Occipital lobe (tissue), 2 donors: ENCODE measurements around the gene CRTC2. TPM values are rescaled to one million over a fixed set of nuclear protein-coding genes. Genes with fewer than 3 reads are reported as not detected.
"Not testable (repeated sequence)": the region's sequence is repeated elsewhere in the genome, so short reads cannot be mapped to it uniquely, and the experiment has no call there.

Experiments used
- DNase-seq: peaks from one replicate; lab custom pipeline; 2025; lab: John Stamatoyannopoulos, UW
- total RNA-seq: library from RNA; depleted of rRNA; stranded (reverse); fragments of >200 nt; gene quantifications from one replicate; pipeline ENCODE4 v1.2.3, GENCODE V29; 2014

CRTC2 gene
- total RNA-seq, 1 donor from 2014 or later: 2.8 TPM

DNA sequence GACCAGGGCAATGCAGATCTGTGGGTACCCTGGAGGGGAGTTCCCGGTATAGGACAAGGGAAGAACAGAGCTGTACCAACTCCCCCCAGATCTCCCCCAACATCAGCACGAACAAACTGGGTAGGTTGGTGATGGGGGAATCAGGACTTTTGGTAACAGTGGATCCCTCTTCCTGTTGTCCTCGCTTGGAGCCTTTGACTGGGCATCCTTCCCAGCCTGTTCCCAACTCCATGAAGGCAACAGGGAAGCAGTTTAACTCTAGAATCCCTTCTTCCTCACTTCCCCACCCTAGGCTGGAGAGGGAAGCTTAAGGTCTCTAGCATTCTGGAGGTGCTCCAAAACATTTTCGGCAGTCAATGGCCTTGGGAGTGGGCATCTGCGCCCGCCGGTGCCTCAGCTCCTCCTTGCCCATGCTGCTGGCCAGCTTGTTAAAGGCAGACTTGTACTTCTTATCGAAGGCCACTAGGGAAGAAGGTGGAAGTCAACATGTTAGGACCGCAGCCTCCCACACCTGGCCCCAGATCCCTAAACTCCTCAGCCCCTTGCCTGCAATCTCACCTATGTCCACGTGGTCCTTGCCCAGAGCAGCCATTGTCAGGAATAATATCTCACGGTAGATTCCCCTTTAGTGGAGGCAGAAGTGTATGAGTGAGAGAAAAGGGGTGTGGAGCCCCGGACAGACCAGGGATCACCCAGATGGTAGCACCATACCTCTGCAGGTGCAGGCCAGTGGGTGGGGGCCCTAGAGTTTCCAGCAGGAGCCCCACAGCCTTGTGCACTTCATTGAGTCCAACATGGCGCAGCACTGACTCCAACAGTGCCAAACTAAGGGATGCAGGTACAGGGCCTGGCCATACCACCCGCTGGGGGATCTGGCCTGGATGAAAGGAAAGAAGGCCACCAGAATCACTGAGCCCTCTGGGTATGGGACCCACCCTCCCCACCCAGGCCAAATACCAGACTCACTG lies 28.1 kb downstream of the CRTC2 start:
- no peak for DNase-seq

DNA sequence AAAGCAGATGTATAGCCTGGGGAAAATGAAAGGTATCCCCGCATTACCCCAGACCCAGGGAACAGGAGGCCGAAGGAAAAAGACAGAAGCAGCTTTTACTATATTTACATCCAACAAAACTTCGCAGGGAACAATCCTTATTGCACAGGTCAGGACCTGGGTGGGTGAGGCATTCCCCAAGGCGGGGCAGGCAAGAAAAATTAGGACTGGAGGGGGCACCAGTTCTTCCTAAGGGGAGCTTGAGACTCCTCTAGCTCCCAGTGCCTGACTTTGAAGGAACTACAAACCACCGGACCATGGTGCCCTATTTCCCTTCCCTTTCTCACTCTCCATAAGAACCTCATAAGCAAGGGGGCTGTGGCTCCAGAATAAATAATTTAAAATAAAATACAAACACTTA lies 29.0 kb downstream of the CRTC2 start:
- DNase-seq: no peak

DNA sequence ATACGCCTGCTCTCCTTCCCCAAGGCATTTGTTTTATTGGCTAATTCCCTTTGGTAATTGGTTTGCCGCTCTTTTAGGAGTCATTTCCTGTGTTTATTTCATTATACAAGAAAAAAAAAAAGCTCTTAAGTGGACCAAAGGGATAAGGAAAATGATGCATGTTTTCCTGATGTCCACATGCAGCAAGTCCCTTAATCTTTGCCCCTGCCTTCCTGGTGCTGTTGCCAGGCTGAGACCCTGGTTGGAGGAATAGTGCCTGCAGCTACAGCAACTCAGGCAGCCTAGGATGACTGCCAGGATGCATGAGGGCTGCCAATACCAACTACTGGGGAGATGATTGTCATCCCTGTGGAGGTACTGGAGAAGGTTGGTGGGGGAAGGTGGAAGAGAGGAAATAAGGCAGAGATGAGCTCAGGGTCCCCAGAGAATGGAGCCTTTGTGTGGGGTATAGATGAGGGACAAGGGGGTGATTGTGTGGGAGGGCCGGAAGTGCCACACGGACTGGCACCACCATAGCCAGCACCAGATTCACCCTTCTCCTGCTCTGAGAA lies 29.5 kb downstream of the CRTC2 start:
- peak; percentile 44 for DNase-seq

DNA sequence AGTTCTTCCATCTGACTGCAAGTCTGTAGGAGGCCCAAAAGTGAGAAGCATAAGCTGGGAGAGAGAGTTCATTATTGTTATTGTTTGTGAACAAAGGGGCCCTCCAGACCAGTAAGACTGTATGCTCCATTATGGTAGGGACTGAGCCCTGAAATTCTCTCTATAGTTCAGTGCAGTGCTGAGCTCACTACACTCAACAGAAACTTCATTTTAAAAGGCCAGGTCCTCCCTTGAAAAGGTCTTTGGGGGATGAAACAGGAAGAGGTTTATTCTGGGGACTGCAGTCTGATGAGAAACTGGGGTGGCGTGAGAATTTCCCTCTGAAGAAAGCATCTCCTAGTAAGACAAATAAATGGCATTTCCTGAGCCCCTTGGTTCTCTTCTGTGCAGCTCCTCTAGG lies 30.2 kb downstream of the CRTC2 start:
- no peak for DNase-seq

DNA sequence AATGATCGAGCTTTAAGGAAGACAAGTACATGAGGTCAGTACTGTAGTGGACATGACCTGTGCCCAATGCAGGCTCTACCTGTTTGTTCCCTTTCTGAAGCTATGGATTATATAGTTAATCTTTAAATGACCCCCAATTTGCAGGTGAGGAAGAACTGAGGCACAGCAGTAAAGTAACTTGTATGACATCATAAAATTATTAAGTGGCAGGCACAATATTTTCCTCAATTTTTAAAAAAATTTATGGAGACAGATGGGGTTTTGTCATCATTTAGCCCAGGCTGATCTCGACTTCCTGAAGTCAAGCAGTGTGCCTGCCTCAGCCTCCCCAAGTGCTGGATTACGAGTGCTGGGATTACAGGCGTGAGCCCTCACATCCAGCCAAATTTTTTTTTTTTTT lies 32.0 kb downstream of the CRTC2 start:
- DNase-seq: no peak

DNA sequence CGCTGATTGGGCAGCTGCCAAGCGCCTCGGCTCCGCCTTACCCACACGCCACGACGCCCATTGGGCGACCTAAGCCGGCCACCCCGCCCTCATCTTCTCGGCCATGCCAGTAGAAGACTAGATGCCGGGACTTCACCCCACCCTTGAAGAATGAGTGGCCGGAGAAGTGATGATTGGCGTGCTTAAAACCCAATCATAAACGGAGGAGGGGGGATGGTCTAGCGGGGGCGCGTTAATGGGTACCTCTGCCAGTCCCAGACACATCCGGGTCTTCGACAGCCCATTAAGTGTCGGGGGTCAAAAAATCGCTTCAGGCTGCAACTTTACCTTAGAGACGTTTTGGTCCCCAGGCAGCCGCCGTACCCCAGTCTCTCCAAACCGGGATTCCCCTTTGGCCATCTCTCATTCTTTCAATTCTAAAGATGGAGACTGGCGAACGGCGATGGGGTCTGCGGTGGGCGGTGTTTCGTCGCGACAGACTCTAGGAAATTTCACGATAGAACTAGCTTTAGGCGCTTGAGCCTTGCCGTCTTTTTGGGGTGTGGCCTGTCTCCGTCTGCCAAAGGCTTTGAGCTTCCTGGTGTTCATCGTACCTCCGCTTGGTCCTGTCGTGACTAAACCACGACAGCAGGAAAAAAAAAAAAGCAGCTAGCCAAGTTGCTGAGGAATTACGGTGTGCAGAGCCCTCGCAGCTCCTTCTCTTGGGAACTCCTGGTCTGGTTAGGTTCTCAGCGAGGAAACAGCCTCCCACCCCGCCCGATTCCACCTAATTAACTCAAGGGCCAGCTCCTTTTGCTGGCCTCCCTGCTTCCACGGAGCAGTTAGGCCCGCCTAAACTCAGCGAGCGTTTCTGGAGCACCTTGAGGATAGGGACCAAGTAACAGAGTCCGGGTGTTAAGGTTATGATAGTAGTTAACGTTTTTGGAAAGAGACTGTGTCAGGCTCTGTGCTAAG lies 35.2 kb downstream of the CRTC2 start, which contains the start of gene GATAD2B:
TSS of gene GATAD2B (minus strand) at position 1 of the 954 bp plus-strand sequence. CDS start 94,625 bp downstream, outside the sequence.
- peak; percentile 98 for DNase-seq

DNA sequence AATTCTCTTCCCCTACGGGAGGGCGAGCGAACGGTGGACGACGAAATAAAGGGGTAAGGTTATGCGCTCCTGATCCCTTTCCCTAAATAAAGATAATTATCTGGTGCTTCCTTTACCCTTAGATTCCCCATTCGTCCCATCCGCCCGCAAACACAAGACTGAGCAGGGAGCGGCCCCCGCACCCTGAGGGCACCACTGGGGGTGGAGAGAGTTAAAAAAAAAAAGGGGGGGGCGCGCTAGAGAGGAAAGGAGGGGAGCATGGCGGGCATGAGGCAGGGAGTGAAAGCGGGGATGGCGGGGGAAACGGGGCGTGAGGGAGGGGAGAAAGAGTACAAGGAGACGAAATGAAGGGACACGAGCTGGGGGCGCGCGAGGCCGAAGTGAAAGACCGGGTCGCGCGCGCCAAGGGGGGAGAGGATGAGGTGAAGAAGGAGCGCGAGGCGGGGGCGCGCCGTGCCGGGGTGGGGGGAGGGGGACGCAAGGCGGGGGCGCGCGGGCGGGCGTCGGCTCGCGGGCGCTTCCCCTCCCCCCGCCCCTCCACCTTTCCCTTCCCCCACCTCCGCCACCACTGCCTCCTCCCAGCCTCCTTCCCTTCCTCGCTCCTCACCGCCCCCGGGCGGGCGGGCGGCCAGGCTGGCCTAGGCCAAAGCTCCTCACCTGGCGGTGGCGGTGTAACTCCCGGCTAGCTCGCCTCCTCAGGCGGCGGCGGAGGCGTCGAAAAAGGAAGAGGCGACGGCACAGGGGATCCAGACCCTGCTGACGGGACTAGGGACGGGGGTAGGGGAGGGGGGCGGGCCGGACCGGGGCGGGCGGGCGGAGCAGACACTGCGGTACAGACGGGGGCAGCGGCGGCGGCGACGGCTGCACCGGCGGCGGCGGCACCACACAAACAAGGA lies 36.1 kb downstream of the CRTC2 start:
- peak; percentile 74 for DNase-seq

DNA sequence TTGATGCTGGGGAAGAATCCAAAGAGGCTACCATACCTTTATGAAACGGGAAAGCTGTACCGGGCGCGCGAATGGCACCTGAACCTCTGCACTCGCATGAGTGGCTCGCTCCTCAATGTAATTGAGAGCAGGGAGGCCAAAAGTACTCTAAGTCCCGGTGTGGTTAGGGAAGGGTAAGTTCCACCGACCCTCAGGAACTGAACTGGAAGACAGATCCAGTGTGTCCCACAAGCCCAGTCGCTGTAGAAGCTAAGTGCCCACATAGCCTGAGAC lies 36.7 kb downstream of the CRTC2 start:
- no peak for DNase-seq

DNA sequence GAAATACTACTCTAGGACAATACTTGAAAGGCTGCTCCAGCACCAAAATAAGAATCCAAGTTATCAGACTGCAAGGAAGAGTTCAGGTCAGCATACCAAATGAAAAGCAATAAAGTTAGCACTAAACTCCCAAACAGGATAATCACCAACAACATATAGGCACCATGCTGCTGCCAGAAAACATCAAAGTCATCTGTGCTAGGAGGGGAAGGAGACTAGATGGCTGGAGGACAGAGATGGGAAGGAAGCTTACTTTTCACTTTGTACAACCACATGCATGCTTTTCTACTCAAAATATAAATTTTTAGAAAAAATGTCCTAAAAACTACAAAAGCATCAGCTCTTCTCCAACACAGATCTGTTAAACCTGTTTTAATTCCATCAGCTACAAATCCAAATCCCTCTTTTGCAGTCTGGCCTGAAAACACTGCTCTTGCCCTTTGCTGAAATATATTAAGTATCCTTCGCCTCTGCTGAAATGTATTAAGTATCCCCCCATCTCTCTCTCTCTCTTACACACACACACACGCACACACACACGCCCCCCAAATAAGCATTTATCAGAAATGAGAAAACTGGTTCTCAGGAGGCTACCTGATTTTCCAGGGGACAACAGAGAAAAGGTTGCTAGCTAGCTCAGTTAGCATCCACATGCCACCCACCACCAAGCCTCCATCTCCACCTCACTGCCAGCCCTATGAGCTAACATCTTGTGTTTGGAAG lies 37.2 kb downstream of the CRTC2 start:
- no peak for DNase-seq

DNA sequence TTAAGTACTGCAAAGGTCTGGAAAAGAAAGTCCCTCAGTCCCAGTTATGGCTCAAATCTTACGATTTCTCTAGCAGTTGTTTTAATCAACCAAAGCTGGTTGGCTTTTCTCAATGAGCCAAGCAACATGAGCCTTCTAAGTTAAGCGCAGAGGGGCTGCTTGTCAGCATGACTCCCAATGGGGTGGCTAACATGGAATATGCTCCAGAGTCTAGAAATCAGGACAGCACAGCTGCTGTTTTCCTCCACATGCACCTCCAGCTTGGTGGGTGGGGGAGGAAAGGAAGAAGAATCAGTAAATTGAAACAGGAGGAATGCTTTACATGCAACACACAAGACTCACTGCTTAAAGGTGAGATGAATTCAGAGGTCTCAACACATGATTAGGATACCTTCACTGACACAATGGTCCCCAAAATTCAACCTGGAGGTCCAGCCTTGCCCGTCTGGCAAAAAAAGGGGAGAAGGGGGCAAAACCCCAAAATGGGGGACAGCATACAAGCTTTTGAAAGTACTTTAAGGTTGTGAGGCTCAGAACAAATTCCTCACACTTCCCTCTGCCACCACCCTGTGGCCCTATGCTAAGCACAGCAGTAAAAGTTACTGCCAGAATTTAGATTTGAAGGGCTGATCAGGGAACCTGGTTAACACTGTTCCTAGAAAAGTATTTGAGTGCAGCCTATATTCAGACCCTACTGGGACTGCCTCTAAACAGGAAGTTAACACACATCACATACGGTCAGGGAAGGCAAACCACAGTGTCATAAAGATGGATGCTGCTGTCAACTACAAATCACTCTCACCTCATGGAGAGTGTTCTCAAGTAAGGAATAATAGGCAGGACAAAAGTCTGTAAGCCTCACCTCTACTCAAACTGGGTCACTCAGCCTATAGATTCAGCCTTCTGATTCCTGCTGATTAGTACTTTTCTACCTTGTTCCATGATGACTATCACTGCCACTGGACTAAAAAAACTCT lies 38.2 kb downstream of the CRTC2 start:
- DNase-seq: no peak

DNA sequence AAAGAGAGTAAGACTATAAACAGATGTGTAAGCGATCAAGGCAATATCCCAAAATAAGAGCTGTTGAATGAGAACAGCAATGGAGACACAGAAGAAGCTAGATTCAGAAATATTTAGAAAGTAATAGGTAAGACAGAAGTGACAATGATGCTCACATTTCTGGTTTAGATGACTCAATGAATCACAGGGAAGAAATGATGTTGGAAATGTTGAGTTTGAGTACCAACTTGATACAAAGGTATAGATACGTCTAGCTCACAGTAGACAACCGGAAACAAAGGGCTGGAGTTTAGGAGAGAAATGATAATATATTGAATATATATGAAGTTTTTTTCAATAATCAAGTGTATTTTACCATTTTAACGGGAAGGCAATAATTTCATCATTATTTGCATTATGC lies 42.1 kb downstream of the CRTC2 start:
- no peak for DNase-seq

DNA sequence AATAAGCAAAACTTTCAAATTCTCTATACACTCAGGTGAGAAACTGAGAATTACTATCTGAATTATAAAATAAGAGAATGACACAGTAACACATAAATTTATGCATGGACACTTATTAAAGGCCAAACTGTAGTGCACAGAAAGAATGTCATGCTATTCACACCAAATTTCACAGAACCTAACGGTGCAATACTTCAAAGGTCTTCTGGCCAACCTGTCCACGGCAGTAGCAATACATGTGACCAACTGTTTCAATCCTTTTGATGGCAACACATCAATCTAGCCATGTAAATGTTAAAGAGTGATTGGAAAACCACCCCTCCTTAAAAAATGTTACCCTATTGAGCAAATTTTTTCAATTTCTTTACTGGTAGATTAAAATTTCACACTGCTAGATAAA lies 46.1 kb downstream of the CRTC2 start:
- DNase-seq: no peak

DNA sequence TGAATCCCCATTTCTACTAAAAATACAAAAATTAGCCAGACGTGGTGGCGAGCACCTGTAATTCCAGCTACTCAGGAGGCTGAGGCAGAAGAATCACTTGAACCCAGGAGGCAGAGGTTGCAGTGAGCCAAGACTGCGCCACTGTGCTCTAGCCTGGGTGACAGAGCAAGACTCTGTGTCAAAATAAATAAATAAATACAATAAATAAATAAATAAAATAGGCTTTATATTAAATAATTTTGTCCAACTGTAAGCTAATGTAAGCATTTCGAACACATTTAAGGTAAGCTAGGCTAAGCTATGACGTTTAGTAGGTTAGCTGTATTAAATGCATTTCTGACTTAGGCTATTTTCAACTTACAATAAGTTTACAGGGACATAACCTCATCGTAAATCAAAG lies 47.9 kb downstream of the CRTC2 start:
- not testable (repeated sequence) for DNase-seq

DNA sequence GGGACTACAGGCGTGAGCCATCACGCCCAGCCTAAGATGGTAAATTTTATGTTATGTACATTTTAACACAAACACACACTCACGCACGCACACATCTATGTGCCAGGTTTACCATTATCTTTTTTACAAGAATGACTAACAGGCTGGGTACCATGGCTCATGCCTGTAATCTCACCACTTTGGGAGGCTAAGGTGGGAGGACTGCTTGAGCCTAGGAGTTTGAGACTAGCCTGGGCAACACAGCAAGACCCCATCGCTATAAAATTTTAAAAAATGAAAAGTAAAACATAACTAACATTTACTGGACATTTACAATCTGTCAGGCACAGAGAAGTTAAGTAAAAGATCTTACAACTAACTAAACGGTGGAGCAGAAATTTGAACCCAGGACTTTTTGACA lies 50.3 kb downstream of the CRTC2 start:
- DNase-seq: no peak

DNA sequence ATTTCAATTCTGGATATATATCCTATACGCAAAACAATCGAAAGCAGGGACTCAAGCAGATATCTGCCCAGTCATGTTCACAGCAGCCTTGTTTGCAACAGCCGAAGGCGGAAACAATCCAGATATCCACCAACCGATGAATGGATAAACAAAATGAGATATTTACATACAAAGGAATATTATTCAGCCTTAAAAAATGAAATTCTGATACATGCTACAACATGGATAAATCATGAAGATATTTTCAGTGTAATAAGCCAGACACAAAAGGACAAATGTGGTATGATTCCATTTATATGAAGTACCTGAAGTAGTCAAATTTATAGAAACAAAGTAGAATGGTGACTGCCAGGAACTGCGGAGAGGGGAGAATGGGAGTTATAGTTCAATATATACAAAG lies 51.3 kb downstream of the CRTC2 start:
- no peak for DNase-seq

DNA sequence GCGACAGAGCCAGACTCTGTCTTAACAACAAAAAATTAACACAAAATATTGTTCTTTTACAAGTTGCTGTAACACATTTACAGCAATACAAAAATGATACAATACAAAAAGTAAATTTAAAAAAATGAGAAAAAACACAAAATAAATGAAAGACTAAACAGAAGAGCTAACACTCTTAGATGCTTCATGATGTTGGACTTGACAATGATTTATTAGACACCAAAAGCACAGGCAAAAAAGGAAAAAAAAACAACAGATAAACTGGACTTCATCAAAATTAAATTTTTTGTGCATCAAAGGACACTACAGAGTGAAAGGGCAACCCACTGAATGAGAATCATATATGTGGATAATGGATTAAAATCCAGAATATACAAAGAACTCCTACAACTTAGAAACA lies 52.0 kb downstream of the CRTC2 start:
- DNase-seq: no peak

DNA sequence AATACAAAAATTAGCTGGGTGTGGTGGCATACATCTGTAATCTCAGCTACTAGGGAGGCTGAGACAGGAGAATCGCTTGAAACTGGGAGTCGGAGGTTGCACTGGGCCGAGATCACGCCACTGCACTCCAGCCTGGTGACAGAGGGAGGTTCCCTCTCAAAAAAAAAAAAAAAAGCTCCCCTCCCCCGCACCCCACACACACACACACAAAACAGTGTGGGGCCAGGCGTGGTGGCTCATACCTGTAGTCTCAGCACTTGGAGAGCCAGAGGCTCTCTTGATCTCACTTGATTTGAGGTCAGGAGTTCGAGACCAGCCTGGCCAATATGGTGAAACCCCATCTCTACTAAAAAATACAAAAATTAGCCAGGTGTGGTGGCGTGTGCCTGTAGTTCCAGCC lies 52.5 kb downstream of the CRTC2 start:
- DNase-seq: not testable (repeated sequence)

DNA sequence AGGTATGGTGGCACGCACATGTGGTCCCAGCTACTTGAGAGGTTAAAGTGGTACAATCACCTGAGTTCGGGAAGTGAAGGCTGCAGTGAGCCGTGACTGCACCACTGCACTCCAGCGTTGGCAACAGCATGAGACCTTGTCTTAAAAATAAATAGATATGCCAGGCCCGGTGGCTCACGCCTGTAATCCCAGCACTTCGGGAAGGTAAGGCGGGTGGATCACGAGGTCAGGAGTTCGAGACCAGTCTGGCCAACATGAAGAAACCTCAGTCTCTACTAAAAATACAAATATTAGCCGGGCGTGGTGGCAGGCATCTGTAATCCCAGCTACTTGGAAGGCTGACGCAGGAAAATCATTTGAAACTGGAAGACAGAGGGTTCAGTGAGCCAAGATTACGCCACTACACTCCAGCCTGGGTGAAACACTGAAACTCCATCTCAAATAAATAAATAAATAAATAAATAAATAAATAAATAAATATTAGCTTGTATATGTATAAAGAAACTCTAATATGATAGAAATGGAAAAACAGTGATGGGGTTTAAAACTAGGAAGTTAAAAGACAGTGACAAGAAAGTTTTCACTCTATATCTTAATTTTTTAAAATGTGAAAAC lies 54.5 kb downstream of the CRTC2 start:
- no peak for DNase-seq

DNA sequence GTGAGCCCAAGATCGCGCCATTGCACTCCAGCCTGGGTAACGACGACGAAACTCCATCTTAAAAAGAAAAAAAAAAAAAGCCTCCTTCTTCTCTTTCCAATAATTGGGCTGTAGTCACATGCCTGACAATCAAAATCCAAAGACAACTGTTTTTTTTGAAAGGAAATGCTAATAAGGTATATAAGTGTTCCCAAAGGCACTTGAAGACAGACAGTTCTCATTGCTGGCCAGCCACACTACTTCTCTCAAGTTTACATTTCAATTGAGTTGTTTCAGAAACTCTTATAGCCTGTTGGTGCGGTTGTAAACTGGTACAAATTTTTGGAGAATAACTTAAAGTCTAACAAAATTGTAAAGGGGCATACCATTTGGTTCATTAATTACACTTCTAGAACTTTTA lies 58.9 kb downstream of the CRTC2 start:
- no peak for DNase-seq
